H9 (cell line): ENCODE measurements around the gene GSN. TPM values are rescaled to one million over a fixed set of nuclear protein-coding genes. Genes with fewer than 3 reads are reported as not detected.

ENCODE experiments used
- DNase-seq: peaks from one replicate; pipeline ENCODE4 v3.0.0-alpha.2; 2017
- H2AFZ ChIP-seq: one replicate; pipeline ENCODE4 v1.6.1; 2013; ENCODE audit warnings: mild to moderate bottlenecking, low read length, control low read depth, moderate library complexity
- H2AK5ac ChIP-seq: 2 replicates; pipeline ENCODE4 v1.6.1; 2013; ENCODE audit warnings: low read length, control low read depth, mixed read lengths; ENCODE audit not compliant: insufficient read length
- H2BK120ac ChIP-seq: one replicate; pipeline ENCODE4 v1.6.1; 2013; ENCODE audit warnings: low read depth, mild to moderate bottlenecking, low read length, control low read depth, inconsistent platforms; ENCODE audit not compliant: poor library complexity, severe bottlenecking
- H2BK12ac ChIP-seq: 2 replicates; pipeline ENCODE4 v1.6.1; 2013; ENCODE audit warnings: low read length, control low read depth, mixed read lengths, low read depth; ENCODE audit not compliant: insufficient read length
- H2BK15ac ChIP-seq: 2 replicates; pipeline ENCODE4 v1.6.1; 2013; ENCODE audit warnings: low read depth, low read length, control low read depth
- H2BK20ac ChIP-seq: one replicate; pipeline ENCODE4 v1.6.1; 2013; ENCODE audit warnings: low read depth, mild to moderate bottlenecking, low read length, control low read depth, inconsistent platforms; ENCODE audit not compliant: poor library complexity, severe bottlenecking
- H2BK5ac ChIP-seq: 2 replicates; pipeline ENCODE4 v1.6.1; 2013; ENCODE audit warnings: low read length, control low read depth, mixed read lengths; ENCODE audit not compliant: insufficient read length
- H3K14ac ChIP-seq: 2 replicates; pipeline ENCODE4 v1.6.1; 2013; ENCODE audit warnings: low read length, control low read depth; ENCODE audit not compliant: insufficient read depth
- H3K18ac ChIP-seq: 2 replicates; pipeline ENCODE4 v1.6.1; 2013; ENCODE audit warnings: low read depth, mild to moderate bottlenecking, mixed read lengths, low read length, control low read depth; ENCODE audit not compliant: insufficient read length
- H3K23ac ChIP-seq: 2 replicates; pipeline ENCODE4 v1.6.1; 2013; ENCODE audit warnings: low read length, control low read depth, mixed read lengths, low read depth; ENCODE audit not compliant: insufficient read length
- H3K23me2 ChIP-seq: 2 replicates; pipeline ENCODE4 v1.6.1; 2013; ENCODE audit warnings: low read depth, mild to moderate bottlenecking, mixed read lengths, low read length, control low read depth; ENCODE audit not compliant: insufficient read length, poor library complexity, severe bottlenecking
- H3K27ac ChIP-seq: 2 replicates; pipeline ENCODE4 v1.5.1; 2013; ENCODE audit warnings: low read length, control low read depth, mixed read lengths, low read depth; ENCODE audit not compliant: insufficient read length
- H3K27me3 ChIP-seq: 2 replicates; pipeline ENCODE4 v1.6.1; 2013; ENCODE audit warnings: low read length, control low read depth, inconsistent platforms; ENCODE audit not compliant: insufficient read depth
- H3K4ac ChIP-seq: 2 replicates; pipeline ENCODE4 v1.6.1; 2013; ENCODE audit warnings: low read depth, mild to moderate bottlenecking, control low read depth, inconsistent platforms, low read length, moderate library complexity
- H3K4me1 ChIP-seq: 2 replicates; pipeline ENCODE4 v1.6.1; 2013; ENCODE audit warnings: low read length, control low read depth, inconsistent platforms; ENCODE audit not compliant: insufficient read depth
- H3K4me2 ChIP-seq: 2 replicates; pipeline ENCODE4 v1.6.1; 2013; ENCODE audit warnings: low read length, control low read depth, mixed read lengths; ENCODE audit not compliant: insufficient read length, insufficient read depth
- H3K56ac ChIP-seq: 2 replicates; pipeline ENCODE4 v1.6.1; 2013; ENCODE audit warnings: low read depth, mild to moderate bottlenecking, mixed read lengths, low read length, control low read depth; ENCODE audit not compliant: insufficient read length
- H3K79me1 ChIP-seq: 2 replicates; pipeline ENCODE4 v1.6.1; 2013; ENCODE audit warnings: low read depth, mild to moderate bottlenecking, moderate library complexity, low read length, control low read depth, inconsistent platforms; ENCODE audit not compliant: insufficient read depth, poor library complexity, severe bottlenecking
- H3K79me2 ChIP-seq: 2 replicates; pipeline ENCODE4 v1.6.1; 2013; ENCODE audit warnings: low read length, control low read depth, inconsistent platforms; ENCODE audit not compliant: insufficient read depth
- H3K9ac ChIP-seq: 2 replicates; pipeline ENCODE4 v1.6.1; 2013; ENCODE audit warnings: low read length, control low read depth, mixed read lengths; ENCODE audit not compliant: insufficient read length; ENCODE audit errors: extremely low read depth
- H3K9me3 ChIP-seq: one replicate; pipeline ENCODE4 v1.6.1; 2013; ENCODE audit warnings: low read depth, low read length, inconsistent platforms; ENCODE audit not compliant: control insufficient read depth
- H3T11ph ChIP-seq: one replicate; pipeline ENCODE4 v1.6.1; 2013; ENCODE audit warnings: mild to moderate bottlenecking, low read length, control low read depth, inconsistent platforms
- H4K20me1 ChIP-seq: one replicate; pipeline ENCODE4 v1.6.1; 2013; ENCODE audit not compliant: control insufficient read depth, insufficient read length, insufficient read depth
- H4K5ac ChIP-seq: 2 replicates; pipeline ENCODE4 v1.6.1; 2013; ENCODE audit warnings: low read depth, mild to moderate bottlenecking, mixed read lengths, low read length, control low read depth; ENCODE audit not compliant: insufficient read length
- H4K8ac ChIP-seq: replicated peaks from 2 replicates; pipeline ENCODE4 v1.6.1; 2013; ENCODE audit warnings: low read length, control low read depth, mixed read lengths, low read depth; ENCODE audit not compliant: insufficient read length
- H4K91ac ChIP-seq: 2 replicates; pipeline ENCODE4 v1.6.1; 2013; ENCODE audit warnings: low read depth, mild to moderate bottlenecking, moderate library complexity, mixed read lengths, low read length, control low read depth; ENCODE audit not compliant: insufficient read length
- H3K27ac Mint-ChIP-seq, 3 experiments: 2 replicates in 2 of 3; 3 replicates in 1 of 3; pipeline ENCODE4 v1.8.0; 2020 to 2021; ENCODE audit warnings: mixed read lengths in 3 of 3, mild to moderate bottlenecking in 1 of 3, moderate library complexity in 1 of 3
- H3K27me3 Mint-ChIP-seq: 2 replicates; pipeline ENCODE4 v1.8.0; 2021; ENCODE audit warnings: low read depth, mild to moderate bottlenecking, moderate library complexity, mixed read lengths
- H3K36me3 Mint-ChIP-seq, 3 experiments: 2 replicates in 2 of 3; 3 replicates in 1 of 3; pipeline ENCODE4 v1.8.0; 2020 to 2021; ENCODE audit warnings: low read depth in 3 of 3, mixed read lengths in 3 of 3; ENCODE audit not compliant: insufficient read depth in 1 of 3
- H3K4me1 Mint-ChIP-seq, 2 experiments: 2 replicates each; pipeline ENCODE4 v1.8.0; 2020; ENCODE audit warnings: mixed read lengths in 2 of 2
- H3K4me3 Mint-ChIP-seq, 2 experiments: 2 replicates in 1 of 2; 3 replicates in 1 of 2; pipeline ENCODE4 v1.8.0; 2020 to 2021; ENCODE audit warnings: mild to moderate bottlenecking in 2 of 2, mixed read lengths in 2 of 2, moderate library complexity in 1 of 2
- H3K9me3 Mint-ChIP-seq, 2 experiments: 2 replicates in 1 of 2; 3 replicates in 1 of 2; pipeline ENCODE4 v1.8.0; 2020; ENCODE audit warnings: mild to moderate bottlenecking in 2 of 2, mixed read lengths in 2 of 2, moderate library complexity in 1 of 2
- WGBS: extraction: QIAGEN DNeasy Blood & Tissue Kit; methylation state at CpG from one replicate; pipeline ENCODE4 v1.1.7; 2013; ENCODE audit warnings: missing lambda C conversion rate, low lambda C conversion rate, mixed read lengths; ENCODE audit not compliant: insufficient read length; ENCODE audit errors: extremely low coverage; 5-methylcytosine and 5-hydroxymethylcytosine counted together
- total RNA-seq: library from RNA; stranded (reverse); gene quantifications from 2 replicates; pipeline ENCODE4 v1.2.1, GENCODE V29; 2021
- TF ChIP-seq, protein P1 (sequence below): fragments of 200-600 bp; sonication (generic); conservative IDR thresholded peaks from 3 replicates; pipeline ENCODE4 v1.8.0; 2021; ENCODE audit warnings: antibody characterized with exemption, mild to moderate bottlenecking

Gene GSN
- total RNA-seq, 1 experiment from 2014 or later: 14.9 TPM

DNA sequence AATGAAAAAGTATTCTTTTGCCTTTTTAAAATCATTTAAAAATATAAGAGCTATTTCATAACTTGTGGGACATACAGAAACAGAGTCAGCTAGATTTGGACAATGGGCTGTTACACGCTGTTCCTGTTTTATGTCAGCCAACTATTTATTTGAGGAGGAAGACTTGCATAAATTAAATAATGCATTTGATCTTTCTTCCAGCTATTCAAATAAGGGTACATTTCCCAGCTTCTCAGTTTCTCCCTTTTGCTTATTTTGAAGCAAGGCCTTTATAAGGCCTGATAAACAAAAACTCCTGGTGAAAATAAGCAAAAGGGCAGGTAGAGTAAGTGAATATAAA lies 95.6 kb downstream of the GSN start:
- no CpG with 5 or more reads among the region's 1 CpG for WGBS
- no peak overlapping the region for H3K14ac ChIP-seq
- H3K27ac ChIP-seq: no peak overlapping the region
- H3K4me1 ChIP-seq: no peaks in the 10 kb centered on the region
- H3K79me2 ChIP-seq: no peaks in the 10 kb centered on the region
- no peak overlapping the region for H3K4me2 ChIP-seq
- no peak for DNase-seq
- H3K79me1 ChIP-seq: no peaks in the 10 kb centered on the region
- no peaks in the 10 kb centered on the region for H3K23me2 ChIP-seq
- H4K5ac ChIP-seq: no peak overlapping the region
- Mint-ChIP-seq H3K9me3 (no peaks in the 10 kb centered on the region), H3K27ac (no peak overlapping the region), H3K4me3 (no peak overlapping the region), H3K4me1 (peaks cover 11 to 25% of the 10 kb centered on the region in 2 experiments), H3K27me3 (peaks cover 10% of the 10 kb centered on the region), H3K36me3 (no peaks in the 10 kb centered on the region)
- H3K27me3 ChIP-seq: no peaks in the 10 kb centered on the region; the same call in 1 of the 2 replicates
- no peak overlapping the region for H4K8ac ChIP-seq
- no peak overlapping the region for H2AK5ac ChIP-seq
- H3K23ac ChIP-seq: no peak overlapping the region
- H2BK5ac ChIP-seq: no peak overlapping the region
- no peak overlapping the region for H2BK12ac ChIP-seq
- H3K4ac ChIP-seq: no peak overlapping the region
- H2AFZ ChIP-seq: no peak overlapping the region
- H3T11ph ChIP-seq: no peak overlapping the region
- no peak overlapping the region for H2BK15ac ChIP-seq
- H2BK20ac ChIP-seq: no peak overlapping the region
- H3K18ac ChIP-seq: no peak overlapping the region
- TF ChIP-seq, protein P1, sequence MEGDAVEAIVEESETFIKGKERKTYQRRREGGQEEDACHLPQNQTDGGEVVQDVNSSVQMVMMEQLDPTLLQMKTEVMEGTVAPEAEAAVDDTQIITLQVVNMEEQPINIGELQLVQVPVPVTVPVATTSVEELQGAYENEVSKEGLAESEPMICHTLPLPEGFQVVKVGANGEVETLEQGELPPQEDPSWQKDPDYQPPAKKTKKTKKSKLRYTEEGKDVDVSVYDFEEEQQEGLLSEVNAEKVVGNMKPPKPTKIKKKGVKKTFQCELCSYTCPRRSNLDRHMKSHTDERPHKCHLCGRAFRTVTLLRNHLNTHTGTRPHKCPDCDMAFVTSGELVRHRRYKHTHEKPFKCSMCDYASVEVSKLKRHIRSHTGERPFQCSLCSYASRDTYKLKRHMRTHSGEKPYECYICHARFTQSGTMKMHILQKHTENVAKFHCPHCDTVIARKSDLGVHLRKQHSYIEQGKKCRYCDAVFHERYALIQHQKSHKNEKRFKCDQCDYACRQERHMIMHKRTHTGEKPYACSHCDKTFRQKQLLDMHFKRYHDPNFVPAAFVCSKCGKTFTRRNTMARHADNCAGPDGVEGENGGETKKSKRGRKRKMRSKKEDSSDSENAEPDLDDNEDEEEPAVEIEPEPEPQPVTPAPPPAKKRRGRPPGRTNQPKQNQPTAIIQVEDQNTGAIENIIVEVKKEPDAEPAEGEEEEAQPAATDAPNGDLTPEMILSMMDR: no peak
- H2BK120ac ChIP-seq: no peak overlapping the region
- H4K20me1 ChIP-seq: no peaks in the 10 kb centered on the region
- H3K9ac ChIP-seq: no peak overlapping the region
- no peak overlapping the region for H3K56ac ChIP-seq
- no peak overlapping the region for H4K91ac ChIP-seq
- H3K9me3 ChIP-seq: no peaks in the 10 kb centered on the region
